PFSK-1 (cell line): ENCODE data around the gene REPS1.
A peak's percentile ranks its signal among the peaks of the same experiment; 100 is the strongest.

Experiments used
- POLR2AphosphoS5 ChIP-seq: IDR thresholded peaks from 2 replicates; pipeline ENCODE4 v1.6.1; 2012; ENCODE audit warnings: low read depth, mild to moderate bottlenecking, control low read depth, low read length, moderate library complexity
- SIN3A ChIP-seq: IDR thresholded peaks from 2 replicates; pipeline ENCODE4 v1.6.1; 2012; ENCODE audit warnings: mild to moderate bottlenecking, low read length, moderate library complexity, borderline replicate concordance; ENCODE audit not compliant: insufficient read depth
- TAF1 ChIP-seq: IDR thresholded peaks from 2 replicates; pipeline ENCODE4 v1.6.1; 2012; ENCODE audit warnings: low read length, control low read depth, borderline replicate concordance; ENCODE audit not compliant: insufficient read depth
- TF ChIP-seq, protein P1 (sequence below), 2 experiments: IDR thresholded peaks; 2 replicates each; pipeline versions ENCODE4 v1.6.1 to v1.8.0; 2011 to 2012; ENCODE audit warnings: low read depth in 2 of 2, low read length in 2 of 2, control low read depth in 1 of 2, inconsistent platforms in 1 of 2, mild to moderate bottlenecking in 1 of 2, moderate library complexity in 1 of 2; ENCODE audit not compliant: insufficient read depth in 1 of 2

DNA sequence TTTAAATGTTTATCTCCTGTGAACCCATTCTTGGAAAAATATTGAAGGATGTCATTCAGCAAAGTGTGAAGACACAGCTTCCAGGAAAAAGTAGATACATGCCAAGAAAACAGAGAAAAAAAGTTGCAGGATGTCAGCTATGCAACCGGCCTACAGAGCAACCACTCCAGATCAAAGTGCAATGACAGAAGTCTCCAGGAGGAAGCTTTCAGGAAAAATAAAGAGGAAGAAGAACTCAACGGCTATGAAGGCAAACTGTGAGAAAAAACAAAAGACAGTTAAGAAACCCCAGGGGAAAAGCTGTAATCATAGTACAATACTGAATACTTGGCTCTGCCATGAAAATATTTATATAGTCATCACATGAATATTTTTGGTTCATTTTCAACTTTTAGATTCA lies 30.6 kb downstream of the REPS1 start:
- TF ChIP-seq POLR2AphosphoS5 (no peak), TAF1 (no peak), SIN3A (peak; percentile 48; the same call in 1 of the 2 replicates)
- TF ChIP-seq, protein P1, sequence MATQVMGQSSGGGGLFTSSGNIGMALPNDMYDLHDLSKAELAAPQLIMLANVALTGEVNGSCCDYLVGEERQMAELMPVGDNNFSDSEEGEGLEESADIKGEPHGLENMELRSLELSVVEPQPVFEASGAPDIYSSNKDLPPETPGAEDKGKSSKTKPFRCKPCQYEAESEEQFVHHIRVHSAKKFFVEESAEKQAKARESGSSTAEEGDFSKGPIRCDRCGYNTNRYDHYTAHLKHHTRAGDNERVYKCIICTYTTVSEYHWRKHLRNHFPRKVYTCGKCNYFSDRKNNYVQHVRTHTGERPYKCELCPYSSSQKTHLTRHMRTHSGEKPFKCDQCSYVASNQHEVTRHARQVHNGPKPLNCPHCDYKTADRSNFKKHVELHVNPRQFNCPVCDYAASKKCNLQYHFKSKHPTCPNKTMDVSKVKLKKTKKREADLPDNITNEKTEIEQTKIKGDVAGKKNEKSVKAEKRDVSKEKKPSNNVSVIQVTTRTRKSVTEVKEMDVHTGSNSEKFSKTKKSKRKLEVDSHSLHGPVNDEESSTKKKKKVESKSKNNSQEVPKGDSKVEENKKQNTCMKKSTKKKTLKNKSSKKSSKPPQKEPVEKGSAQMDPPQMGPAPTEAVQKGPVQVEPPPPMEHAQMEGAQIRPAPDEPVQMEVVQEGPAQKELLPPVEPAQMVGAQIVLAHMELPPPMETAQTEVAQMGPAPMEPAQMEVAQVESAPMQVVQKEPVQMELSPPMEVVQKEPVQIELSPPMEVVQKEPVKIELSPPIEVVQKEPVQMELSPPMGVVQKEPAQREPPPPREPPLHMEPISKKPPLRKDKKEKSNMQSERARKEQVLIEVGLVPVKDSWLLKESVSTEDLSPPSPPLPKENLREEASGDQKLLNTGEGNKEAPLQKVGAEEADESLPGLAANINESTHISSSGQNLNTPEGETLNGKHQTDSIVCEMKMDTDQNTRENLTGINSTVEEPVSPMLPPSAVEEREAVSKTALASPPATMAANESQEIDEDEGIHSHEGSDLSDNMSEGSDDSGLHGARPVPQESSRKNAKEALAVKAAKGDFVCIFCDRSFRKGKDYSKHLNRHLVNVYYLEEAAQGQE (IDR thresholded peaks at IDR 0.05; ENCODE audit: insufficient read depth in 1 of 2, low read depth in 2 of 2, low read length in 2 of 2): no peak
